Measurements from ENCODE around the gene MDGA2. TPM values are rescaled to one million over a fixed set of nuclear protein-coding genes. Genes with fewer than 3 reads are reported as not detected.
"Not testable (repeated sequence)": the region's sequence is repeated elsewhere in the genome, so short reads cannot be mapped to it uniquely, and the experiment has no call there.

MDGA2 gene
- polyA plus RNA-seq, 1 donor: 0.82 TPM

DNA sequence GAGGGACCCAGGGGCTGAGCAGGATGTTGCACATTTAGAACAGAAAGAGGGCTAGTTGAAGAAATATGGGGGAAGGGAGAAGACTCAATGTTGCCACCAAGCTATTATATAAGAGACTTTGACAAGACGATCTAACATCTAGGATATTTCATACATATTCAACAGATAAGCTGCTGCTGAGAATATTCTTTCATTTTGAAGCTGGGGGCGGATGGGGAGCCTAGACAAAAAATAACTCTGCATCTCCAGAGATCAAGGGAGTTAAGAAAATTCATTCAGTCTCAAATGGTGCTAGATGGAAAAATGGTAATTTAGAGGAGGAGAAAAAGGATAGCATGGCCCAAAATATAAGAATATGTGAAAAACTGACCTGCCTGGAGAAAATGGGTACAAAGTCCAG lies 415.6 kb downstream of the MDGA2 start:
- H3K9me3 ChIP-seq (ENCODE audit: control insufficient read depth, low read depth, low read length): no peaks in the 10 kb centered on the region
- no peaks in the 10 kb centered on the region for H3K4me1 ChIP-seq (ENCODE audit: control insufficient read depth, insufficient read depth, low read length)
- 100% methylated on average over 1 of the region's 2 CpGs for WGBS (ENCODE audit: insufficient coverage, low lambda C conversion rate)
- H3K4me3 ChIP-seq (ENCODE audit: low read length): no peak overlapping the region
- DNase-seq: no peak
- no peak overlapping the region for H3K27ac ChIP-seq (ENCODE audit: low read length)
- H3K27me3 ChIP-seq (ENCODE audit: control insufficient read depth, insufficient read depth, low read length): no peaks in the 10 kb centered on the region
- H3K36me3 ChIP-seq (ENCODE audit: control insufficient read depth, insufficient read depth, low read length): no peaks in the 10 kb centered on the region

GRCh38 chr14:47257013-47257412 lies 418.4 kb downstream of the MDGA2 start:
- no peak for DNase-seq
- H3K27me3 ChIP-seq (ENCODE audit: control insufficient read depth, insufficient read depth, low read length): no peaks in the 10 kb centered on the region
- no peak overlapping the region for H3K27ac ChIP-seq (ENCODE audit: low read length)
- H3K36me3 ChIP-seq (ENCODE audit: control insufficient read depth, insufficient read depth, low read length): no peaks in the 10 kb centered on the region
- no peaks in the 10 kb centered on the region for H3K4me1 ChIP-seq (ENCODE audit: control insufficient read depth, insufficient read depth, low read length)
- H3K9me3 ChIP-seq (ENCODE audit: control insufficient read depth, low read depth, low read length): no peaks in the 10 kb centered on the region
- 60% methylated on average over 1 of the region's 2 CpGs for WGBS (ENCODE audit: insufficient coverage, low lambda C conversion rate)
- no peak overlapping the region for H3K4me3 ChIP-seq (ENCODE audit: low read length)

DNA sequence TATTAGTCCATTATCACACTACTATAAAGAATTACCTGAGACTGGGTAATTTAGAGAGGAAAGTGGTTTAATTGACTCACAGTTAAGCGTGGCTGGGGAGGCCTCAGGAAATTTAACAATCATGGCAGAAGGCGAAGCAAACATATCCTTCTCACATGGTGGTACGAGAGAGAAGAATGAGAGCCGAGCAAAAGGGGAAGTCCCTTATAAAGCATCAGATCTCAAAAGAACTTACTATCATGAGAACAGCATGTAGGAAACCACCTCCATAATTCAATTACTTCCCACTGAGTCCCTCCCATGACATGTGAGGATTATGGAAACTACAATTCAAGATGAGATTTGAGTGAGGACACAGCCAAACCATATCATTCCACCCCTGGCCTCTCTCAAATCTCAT lies 422.6 kb downstream of the MDGA2 start:
- Histone ChIP-seq H3K4me1 (ENCODE audit: control insufficient read depth, insufficient read depth, low read length) (no peaks in the 10 kb centered on the region), H3K36me3 (ENCODE audit: control insufficient read depth, insufficient read depth, low read length) (no peaks in the 10 kb centered on the region), H3K4me3 (ENCODE audit: low read length) (no peak overlapping the region), H3K27ac (ENCODE audit: low read length) (no peak overlapping the region), H3K9me3 (ENCODE audit: control insufficient read depth, low read depth, low read length) (no peaks in the 10 kb centered on the region), H3K27me3 (ENCODE audit: control insufficient read depth, insufficient read depth, low read length) (no peaks in the 10 kb centered on the region)
- no CpG with 5 or more reads among the region's 4 CpGs for WGBS (ENCODE audit: insufficient coverage, low lambda C conversion rate)
- DNase-seq: no peak

DNA sequence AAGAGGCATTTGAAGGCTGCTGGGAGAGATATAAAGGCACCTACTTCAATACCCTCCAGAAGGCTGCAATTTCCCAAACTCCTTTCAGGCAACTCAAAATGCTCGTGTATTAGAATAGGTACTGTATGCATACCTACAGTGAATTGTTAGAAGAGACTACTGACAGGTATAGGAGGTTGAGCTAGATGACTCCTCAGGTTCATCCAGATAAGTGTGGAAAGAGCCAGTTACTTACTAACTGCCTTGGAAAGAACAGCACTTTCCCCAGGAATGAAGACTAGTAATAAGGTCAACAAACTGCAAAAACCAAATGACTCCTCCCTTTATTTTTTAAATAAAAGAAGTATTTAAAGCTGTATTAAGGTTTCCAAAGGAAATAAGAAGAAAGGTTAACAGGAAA lies 429.0 kb downstream of the MDGA2 start:
- no peak overlapping the region for H3K4me3 ChIP-seq (ENCODE audit: low read length)
- H3K36me3 ChIP-seq (ENCODE audit: control insufficient read depth, insufficient read depth, low read length): no peaks in the 10 kb centered on the region
- no CpG with 5 or more reads among the region's 1 CpG for WGBS (ENCODE audit: insufficient coverage, low lambda C conversion rate)
- no peaks in the 10 kb centered on the region for H3K27me3 ChIP-seq (ENCODE audit: control insufficient read depth, insufficient read depth, low read length)
- DNase-seq: no peak
- no peak overlapping the region for H3K27ac ChIP-seq (ENCODE audit: low read length)
- no peaks in the 10 kb centered on the region for H3K4me1 ChIP-seq (ENCODE audit: control insufficient read depth, insufficient read depth, low read length)
- no peaks in the 10 kb centered on the region for H3K9me3 ChIP-seq (ENCODE audit: control insufficient read depth, low read depth, low read length)

- H3K9me3 ChIP-seq (ENCODE audit: control insufficient read depth, low read depth, low read length); H3K36me3 ChIP-seq (ENCODE audit: control insufficient read depth, insufficient read depth, low read length); H3K27ac ChIP-seq (ENCODE audit: low read length); H3K4me1 ChIP-seq (ENCODE audit: control insufficient read depth, insufficient read depth, low read length); H3K27me3 ChIP-seq (ENCODE audit: control insufficient read depth, insufficient read depth, low read length); H3K4me3 ChIP-seq (ENCODE audit: low read length); DNase-seq: not testable (repeated sequence)
- no CpG with 5 or more reads among the region's 18 CpGs for WGBS (ENCODE audit: insufficient coverage, low lambda C conversion rate)
Measured at GRCh38 chr14:47242579-47242978, 432.8 kb downstream of the MDGA2 start.

DNA sequence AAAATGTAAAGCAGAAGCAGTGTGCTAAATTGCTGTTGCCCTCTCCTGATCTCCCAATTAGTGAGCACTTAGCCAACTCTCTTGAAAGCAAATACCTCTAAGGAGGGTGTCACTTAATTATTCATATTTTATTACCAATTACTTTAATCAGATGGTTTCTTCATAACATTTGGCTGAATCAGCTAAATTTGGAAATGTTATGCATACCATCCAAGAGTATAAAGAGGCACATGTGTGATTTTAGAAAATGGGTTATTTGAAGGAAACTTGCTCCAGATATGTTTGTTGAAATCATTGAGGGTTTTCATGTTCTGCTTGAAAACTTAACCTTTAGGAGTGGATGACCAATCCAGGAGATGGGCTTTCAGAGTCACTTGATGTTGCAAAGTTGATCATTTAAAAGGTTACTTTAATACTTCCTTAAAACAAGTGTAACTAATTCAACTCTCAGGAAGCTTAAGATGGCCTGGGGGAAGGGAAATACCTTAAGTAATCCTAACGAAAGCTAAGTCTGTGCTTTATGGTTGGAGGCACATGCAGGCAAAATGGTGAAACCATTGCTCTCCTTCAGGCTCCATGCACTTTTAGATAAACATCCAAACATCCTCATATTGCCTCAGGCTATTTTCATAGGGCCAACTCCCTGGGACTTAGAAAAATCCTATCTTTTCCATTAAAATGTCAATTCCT lies 434.5 kb downstream of the MDGA2 start:
- H3K9me3 ChIP-seq (ENCODE audit: control insufficient read depth, low read depth, low read length): no peaks in the 10 kb centered on the region
- WGBS (ENCODE audit: insufficient coverage, low lambda C conversion rate): no CpG with 5 or more reads among the region's 1 CpG
- H3K4me3 ChIP-seq (ENCODE audit: low read length): no peak overlapping the region
- DNase-seq: no peak
- no peak overlapping the region for H3K27ac ChIP-seq (ENCODE audit: low read length)
- no peaks in the 10 kb centered on the region for H3K27me3 ChIP-seq (ENCODE audit: control insufficient read depth, insufficient read depth, low read length)
- H3K4me1 ChIP-seq (ENCODE audit: control insufficient read depth, insufficient read depth, low read length): no peaks in the 10 kb centered on the region
- no peaks in the 10 kb centered on the region for H3K36me3 ChIP-seq (ENCODE audit: control insufficient read depth, insufficient read depth, low read length)

GRCh38 chr14:47235619-47236018 lies 439.8 kb downstream of the MDGA2 start:
- H3K4me3 ChIP-seq (ENCODE audit: low read length): no peak overlapping the region
- DNase-seq: no peak
- H3K4me1 ChIP-seq (ENCODE audit: control insufficient read depth, insufficient read depth, low read length): no peaks in the 10 kb centered on the region
- WGBS (ENCODE audit: insufficient coverage, low lambda C conversion rate): no CpG with 5 or more reads among the region's 3 CpGs
- no peak overlapping the region for H3K27ac ChIP-seq (ENCODE audit: low read length)
- no peaks in the 10 kb centered on the region for H3K36me3 ChIP-seq (ENCODE audit: control insufficient read depth, insufficient read depth, low read length)
- no peaks in the 10 kb centered on the region for H3K9me3 ChIP-seq (ENCODE audit: control insufficient read depth, low read depth, low read length)
- no peaks in the 10 kb centered on the region for H3K27me3 ChIP-seq (ENCODE audit: control insufficient read depth, insufficient read depth, low read length)

DNA sequence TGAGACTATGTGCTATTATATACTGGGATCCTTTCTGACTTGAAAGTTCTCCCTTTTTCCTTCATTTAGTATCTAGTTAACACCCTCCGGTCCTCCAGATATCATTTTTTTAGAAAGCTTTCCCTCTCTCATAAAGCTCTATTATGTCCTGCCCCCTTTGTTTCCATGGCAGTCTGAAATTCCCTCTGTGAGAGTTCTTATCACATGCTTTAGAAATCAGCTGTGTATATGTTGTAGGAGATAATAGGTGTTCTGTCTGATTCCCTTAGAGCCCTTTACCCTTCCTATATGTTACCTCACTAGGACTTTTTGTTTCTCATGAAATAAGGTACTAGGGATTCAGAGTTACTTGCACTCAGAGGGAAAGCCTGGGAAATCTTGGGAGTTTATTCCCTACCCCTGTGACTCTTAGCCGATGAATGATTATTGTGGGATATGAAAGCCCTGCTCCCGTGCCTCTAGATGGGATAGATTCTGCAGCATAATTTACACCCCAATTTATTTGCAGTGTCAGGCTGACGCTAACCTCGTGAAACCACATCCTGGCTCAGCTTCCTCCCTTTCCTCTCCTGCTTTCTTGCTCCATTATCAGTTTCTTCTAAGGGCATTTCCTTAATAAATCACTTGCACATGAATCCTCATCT lies 448.4 kb downstream of the MDGA2 start:
- H3K4me1 ChIP-seq (ENCODE audit: control insufficient read depth, insufficient read depth, low read length): no peaks in the 10 kb centered on the region
- no peak overlapping the region for H3K27ac ChIP-seq (ENCODE audit: low read length)
- no peaks in the 10 kb centered on the region for H3K36me3 ChIP-seq (ENCODE audit: control insufficient read depth, insufficient read depth, low read length)
- DNase-seq: no peak
- no peak overlapping the region for H3K4me3 ChIP-seq (ENCODE audit: low read length)
- 81% methylated on average over 2 of the region's 5 CpGs for WGBS (ENCODE audit: insufficient coverage, low lambda C conversion rate)
- no peaks in the 10 kb centered on the region for H3K9me3 ChIP-seq (ENCODE audit: control insufficient read depth, low read depth, low read length)
- no peaks in the 10 kb centered on the region for H3K27me3 ChIP-seq (ENCODE audit: control insufficient read depth, insufficient read depth, low read length)

- no peaks in the 10 kb centered on the region for H3K36me3 ChIP-seq (ENCODE audit: control insufficient read depth, insufficient read depth, low read length)
- H3K27ac ChIP-seq (ENCODE audit: low read length): no peak overlapping the region
- no peaks in the 10 kb centered on the region for H3K9me3 ChIP-seq (ENCODE audit: control insufficient read depth, low read depth, low read length)
- H3K4me1 ChIP-seq (ENCODE audit: control insufficient read depth, insufficient read depth, low read length): no peaks in the 10 kb centered on the region
- DNase-seq: no peak
- no peaks in the 10 kb centered on the region for H3K27me3 ChIP-seq (ENCODE audit: control insufficient read depth, insufficient read depth, low read length)
- 60% methylated on average over 1 of the region's 4 CpGs for WGBS (ENCODE audit: insufficient coverage, low lambda C conversion rate)
- no peak overlapping the region for H3K4me3 ChIP-seq (ENCODE audit: low read length)
Measured at GRCh38 chr14:47223656-47224055, 451.7 kb downstream of the MDGA2 start.

- no peaks in the 10 kb centered on the region for H3K9me3 ChIP-seq (ENCODE audit: control insufficient read depth, low read depth, low read length)
- no CpG with 5 or more reads among the region's 2 CpGs for WGBS (ENCODE audit: insufficient coverage, low lambda C conversion rate)
- H3K27ac ChIP-seq (ENCODE audit: low read length): no peak overlapping the region
- no peak overlapping the region for H3K4me3 ChIP-seq (ENCODE audit: low read length)
- H3K36me3 ChIP-seq (ENCODE audit: control insufficient read depth, insufficient read depth, low read length): no peaks in the 10 kb centered on the region
- no peak for DNase-seq
- no peaks in the 10 kb centered on the region for H3K4me1 ChIP-seq (ENCODE audit: control insufficient read depth, insufficient read depth, low read length)
- H3K27me3 ChIP-seq (ENCODE audit: control insufficient read depth, insufficient read depth, low read length): no peaks in the 10 kb centered on the region
Measured at GRCh38 chr14:47220096-47220495, 455.3 kb downstream of the MDGA2 start.

- DNase-seq: no peak
- Histone ChIP-seq H3K36me3 (ENCODE audit: control insufficient read depth, insufficient read depth, low read length) (no peaks in the 10 kb centered on the region), H3K4me1 (ENCODE audit: control insufficient read depth, insufficient read depth, low read length) (no peaks in the 10 kb centered on the region), H3K9me3 (ENCODE audit: control insufficient read depth, low read depth, low read length) (no peaks in the 10 kb centered on the region), H3K27me3 (ENCODE audit: control insufficient read depth, insufficient read depth, low read length) (no peaks in the 10 kb centered on the region), H3K27ac (ENCODE audit: low read length) (no peak overlapping the region), H3K4me3 (ENCODE audit: low read length) (no peak overlapping the region)
- WGBS (ENCODE audit: insufficient coverage, low lambda C conversion rate): no CpG with 5 or more reads among the region's 1 CpG
Measured at GRCh38 chr14:47211263-47211662, 464.1 kb downstream of the MDGA2 start.

All from large intestine (tissue), 3 donors.